CD4-positive, alpha-beta T cell treated with Interleukin-17A for 4 hours (primary cell): Measurements from ENCODE around the gene AK5.
"Not testable (repeated sequence)": the region's sequence is repeated elsewhere in the genome, so short reads cannot be mapped to it uniquely, and the experiment has no call there.

Experiments used
- DNase-seq: peaks from one replicate; pipeline ENCODE4 v3.0.0-alpha.2; 2020; ENCODE audit warnings: mixed read lengths

AK5 gene

GRCh38 chr1:77513839-77514763, 232.3 kb downstream of the AK5 start:
- no peak for DNase-seq

DNA sequence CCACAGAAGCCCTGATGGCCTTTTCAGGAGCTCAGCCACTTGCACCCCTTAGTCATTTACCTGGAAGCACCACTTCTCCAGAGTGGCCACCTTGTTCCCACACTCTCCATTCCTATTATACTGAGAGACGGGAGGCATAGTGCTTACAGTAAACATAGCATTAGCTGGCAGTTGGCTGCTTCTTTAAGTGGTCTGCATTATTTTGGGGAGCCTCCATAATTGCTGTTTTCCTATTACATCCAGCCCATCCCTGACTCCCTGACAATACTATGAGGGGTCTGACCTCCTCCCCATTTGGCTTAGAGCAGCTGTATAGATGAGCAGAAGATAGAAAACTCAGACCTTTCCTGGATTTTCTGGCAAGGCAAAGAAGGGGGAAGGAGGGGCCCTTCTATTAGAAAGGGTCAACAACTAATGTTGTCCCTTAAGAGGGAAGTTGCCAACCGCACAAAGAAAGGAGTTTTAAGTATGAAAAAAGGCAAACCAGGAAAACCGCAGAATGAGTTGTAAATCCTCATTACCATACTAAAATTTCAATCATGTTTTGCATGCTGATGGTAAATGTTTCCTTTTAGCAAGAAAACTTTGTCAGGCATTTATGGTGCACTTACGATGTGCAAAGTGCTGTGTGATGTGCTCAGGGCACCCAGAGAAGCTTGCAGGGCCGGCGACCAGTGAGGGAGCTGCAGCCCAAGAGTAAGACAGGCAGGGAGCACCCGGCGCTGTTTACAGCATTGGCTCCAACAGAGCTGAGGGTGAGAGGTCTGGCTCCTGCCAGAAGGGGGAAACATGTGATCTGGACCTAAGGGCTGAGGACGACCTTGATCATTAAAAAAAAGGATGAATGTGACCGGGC, 233.3 kb downstream of the AK5 start:
- DNase-seq: no peak

GRCh38 chr1:77516106-77516505, 234.3 kb downstream of the AK5 start:
- no peak for DNase-seq

DNA sequence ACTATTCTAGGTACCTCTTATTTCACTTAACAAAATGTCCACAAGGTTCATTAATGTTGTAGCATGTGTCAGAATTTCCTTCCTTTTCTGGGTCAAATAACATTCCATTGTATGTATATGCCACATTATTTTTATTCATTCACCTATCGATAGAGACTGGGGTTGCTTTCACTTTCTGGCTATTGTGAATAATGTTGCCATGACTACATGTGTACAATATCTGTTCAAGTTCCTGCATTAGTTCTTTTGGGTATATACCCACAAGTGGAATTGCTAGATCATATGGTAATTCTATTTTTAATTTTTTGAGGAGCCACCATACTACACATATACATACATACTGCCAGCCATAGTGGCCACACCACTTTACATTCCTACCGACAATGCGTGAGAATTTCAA, 242.2 kb downstream of the AK5 start:
- DNase-seq: no peak

GRCh38 chr1:77531149-77531548, 249.3 kb downstream of the AK5 start:
- DNase-seq: not testable (repeated sequence)

DNA sequence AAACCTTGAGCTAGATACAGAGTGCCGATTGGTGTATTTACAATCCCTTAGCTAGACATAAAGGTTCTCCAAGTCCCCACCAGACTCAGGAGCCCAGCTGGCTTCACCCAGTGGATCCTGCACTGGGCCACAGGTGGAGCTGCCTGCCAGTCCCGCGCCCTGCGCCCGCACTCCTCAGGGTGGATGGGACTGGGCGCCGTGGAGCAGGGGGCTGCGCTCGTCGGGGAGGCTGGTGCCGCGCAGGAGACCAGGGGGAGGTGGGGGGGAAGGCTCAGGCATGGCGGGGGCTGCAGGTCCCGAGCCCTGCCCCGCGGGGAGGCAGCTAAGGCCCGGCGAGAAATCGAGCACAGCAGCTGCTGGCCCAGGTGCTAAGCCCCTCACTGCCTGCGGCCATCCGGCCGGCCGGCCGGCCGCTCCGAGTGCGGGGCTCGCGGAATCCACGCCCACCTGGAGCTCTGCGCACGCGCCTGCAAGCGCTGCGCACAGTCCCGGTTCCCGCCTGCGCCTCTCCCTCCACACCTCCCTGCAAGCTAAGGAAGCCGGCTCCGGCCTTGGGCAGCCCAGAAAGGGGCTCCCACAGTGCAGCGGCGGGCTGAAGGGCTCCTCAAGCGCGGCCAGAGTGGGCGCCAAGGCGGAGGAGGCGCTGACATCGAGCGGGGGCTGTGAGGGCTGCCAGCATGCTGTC, 249.9 kb downstream of the AK5 start:
- DNase-seq: not testable (repeated sequence)

DNA sequence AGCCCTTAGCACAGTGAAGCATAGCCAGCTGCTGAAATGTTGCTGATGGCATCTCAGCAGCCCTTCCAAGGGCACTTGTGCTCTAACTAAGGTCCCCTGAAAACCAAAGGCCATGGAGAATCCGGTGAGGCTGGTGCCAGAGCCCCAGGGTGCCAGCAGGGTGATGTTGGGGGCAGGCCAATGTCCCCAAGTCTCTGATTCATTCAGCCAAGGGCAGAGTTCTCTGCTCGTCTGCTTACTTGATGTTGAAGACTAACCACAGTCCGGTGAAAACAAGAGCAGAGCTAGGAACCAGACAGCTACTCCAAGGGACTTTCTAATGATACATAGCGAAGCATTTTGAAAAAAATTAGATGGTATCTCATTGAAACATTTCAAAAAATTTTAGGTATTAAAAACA, 250.8 kb downstream of the AK5 start:
- DNase-seq: no peak

- peak; percentile 77 for DNase-seq
These were observed 252.0 kb downstream of the AK5 start for GRCh38 chr1:77533660-77534305.

GRCh38 chr1:77534456-77534855, 252.6 kb downstream of the AK5 start:
- DNase-seq: no peak

- DNase-seq: no peak
These were observed 255.0 kb downstream of the AK5 start for GRCh38 chr1:77536813-77537212.

GRCh38 chr1:77538956-77539518, 257.2 kb downstream of the AK5 start:
- no peak for DNase-seq

DNA sequence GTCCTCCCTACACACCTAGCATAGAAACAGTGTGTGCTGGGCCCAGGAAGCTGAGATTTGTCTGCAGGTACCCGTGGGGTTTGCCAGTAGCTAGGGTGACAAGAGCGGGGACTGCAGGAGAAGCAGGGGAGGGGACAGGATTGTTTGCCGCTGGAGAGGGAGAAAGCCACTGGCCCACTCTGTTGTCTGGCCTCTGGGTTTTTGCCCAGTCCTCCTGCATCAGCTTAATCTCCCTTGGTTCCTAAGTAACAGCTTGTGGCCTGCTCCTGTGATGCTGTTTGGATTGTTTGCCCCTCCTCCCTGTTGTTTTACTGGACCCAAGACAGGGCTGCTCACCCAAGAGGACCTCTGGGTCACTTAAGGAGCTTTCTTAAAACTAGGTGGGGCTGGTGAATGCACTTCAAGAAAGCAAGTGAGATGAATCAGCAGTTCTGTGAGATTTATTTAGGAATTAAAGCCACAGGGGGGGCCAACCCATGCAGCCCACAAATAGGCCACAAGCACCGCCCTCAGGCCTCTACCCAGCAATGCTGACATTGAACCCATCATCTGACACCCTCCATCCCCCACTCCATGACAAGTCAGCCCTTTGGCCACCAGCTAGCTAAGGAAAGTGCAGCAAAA, 257.8 kb downstream of the AK5 start:
- DNase-seq: no peak

DNA sequence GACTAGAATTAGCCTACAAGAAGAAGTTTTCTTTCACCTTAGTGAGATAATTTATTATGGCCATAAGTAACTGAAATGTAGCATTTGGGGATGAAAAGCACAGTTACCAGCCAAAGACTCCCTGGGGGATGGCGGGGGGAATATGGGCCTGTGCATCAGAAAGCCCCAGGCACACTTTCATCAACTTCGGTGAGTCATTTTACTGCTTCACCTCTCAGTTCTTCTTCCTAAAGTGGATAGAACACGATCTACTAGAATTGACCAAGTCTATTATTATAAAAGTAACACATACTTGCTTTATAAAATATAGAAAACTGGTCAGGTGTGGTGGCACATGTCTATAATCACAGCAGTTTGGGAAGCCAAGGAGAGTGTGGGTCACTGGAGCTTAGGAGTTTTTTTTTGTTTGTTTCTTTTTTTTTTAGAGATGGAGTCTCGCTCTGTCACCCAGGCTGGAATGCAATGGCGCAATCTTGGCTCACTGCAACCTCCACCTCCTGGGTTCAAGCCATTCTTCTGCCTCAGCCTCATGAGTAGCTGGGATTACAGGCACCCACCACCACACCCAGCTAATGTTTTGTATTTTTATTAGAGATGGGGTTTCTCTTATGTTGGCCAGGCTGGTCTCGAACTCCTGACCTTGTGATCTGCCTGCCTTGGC, 258.8 kb downstream of the AK5 start:
- DNase-seq: no peak

GRCh38 chr1:77541162-77541545, 259.3 kb downstream of the AK5 start:
- DNase-seq: no peak

DNA sequence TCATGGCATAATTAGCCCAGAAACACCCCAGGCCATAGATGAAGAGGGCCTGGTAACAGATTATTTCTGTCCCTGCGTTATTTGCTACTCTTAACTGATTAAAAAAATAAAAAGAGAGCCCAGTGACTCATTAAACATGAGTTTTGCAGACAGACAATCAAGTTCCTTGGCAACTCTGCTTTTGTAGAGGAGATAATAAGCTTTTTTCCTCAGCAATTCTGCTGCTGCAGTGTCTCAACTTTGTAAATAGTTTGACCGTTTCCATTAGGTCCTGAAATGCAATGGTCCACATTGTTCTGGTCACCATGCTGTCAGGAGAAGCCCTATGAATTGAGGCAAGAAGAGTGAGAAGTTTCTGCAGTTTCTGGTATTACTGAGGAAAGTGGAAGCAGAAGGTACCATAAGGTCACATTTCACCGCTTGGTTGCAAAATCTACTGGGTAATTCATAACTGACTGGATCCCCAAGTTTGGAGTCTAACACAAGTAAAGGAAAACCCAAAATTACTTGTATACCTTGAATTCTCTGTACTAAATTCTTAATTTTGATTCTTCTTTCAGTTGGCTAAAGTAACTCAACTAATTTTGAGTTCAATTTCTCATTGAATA, 261.1 kb downstream of the AK5 start:
- no peak for DNase-seq

DNA sequence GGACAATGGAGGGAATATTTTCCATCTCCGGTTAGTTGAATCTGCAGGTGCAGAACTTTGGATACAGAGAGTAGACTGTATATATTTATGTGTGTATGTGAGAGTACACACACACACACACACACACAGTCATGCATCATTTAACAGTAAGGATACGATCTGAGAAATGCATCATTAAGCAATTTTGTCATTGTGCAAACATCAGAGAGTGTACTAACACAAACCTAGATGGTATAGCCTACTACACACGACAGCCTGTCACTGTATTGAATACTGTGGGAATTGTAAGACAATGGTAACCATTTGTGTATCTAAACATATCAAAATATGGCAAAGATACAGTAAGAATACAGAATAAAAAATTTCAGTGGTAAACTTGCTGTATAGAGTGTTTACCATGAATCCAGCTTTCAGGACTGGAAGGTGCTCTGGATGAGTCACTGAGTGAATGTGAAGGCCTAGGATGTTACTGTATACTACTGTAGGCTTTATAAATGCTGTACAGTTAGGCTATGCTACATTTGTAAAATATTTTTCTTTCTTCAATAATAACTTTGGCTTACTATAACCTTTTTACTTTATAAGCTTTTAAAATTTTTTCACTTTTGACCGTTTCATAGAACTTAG, 262.1 kb downstream of the AK5 start:
- no peak for DNase-seq

DNA sequence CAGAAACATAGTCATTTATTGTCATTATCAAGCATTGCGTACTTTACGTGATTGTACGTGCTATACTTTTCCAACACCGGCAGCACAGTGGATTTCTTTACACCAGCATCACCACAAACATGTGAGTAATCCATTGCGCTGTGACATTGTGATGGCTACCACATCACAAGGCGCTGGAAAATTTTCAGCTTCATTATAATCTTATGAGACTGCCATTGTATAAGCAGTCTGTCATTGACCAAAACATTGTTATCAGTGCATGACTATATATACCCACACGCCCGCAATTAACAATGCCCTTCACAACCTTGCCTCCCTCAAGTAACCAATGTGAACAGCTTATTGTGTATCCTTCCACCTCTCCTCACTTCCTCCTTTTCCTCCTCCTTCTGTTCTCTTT, 263.0 kb downstream of the AK5 start:
- no peak for DNase-seq

DNA sequence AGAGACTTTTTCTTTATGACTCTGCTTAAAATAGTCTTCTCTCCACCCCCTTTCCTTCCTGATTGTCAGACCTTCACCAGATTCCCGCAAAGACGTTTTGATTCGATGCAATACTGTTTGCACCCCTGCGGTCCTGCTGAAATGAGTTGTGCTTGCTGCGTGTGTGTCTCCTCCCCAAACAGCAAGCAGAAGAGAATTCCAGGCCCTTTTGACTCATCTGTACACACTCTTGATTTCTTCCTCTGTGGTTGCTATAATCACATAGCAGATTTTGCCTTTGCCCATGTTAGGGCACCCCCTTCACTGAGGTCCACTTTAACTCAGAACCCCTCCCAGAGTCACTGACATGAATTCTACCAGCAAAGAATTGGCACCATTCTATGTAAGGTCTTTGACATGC, 264.2 kb downstream of the AK5 start:
- DNase-seq: no peak

GRCh38 chr1:77546890-77547289, 265.1 kb downstream of the AK5 start:
- no peak for DNase-seq

DNA sequence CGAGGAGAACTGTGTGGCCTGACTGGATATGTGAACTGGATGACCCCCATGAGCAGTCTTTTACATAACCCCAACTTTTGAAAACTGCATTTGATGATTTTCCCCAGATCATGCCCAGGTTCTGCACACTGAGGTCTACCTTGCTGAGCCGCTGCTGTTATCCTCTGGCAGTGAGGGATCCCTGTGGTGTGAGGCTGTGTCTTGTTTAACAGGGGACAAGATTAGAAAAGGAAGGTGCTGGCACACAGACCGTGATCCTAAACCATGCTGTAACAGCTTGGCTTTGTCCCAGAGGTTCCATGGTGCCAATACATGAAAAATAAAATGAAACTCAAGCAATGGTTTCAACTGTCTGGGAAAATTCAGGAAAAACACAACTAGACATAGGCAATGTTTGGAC, 266.5 kb downstream of the AK5 start:
- no peak for DNase-seq
